ENCODE measurements around the gene ELOVL1.

ELOVL1 gene

DNA sequence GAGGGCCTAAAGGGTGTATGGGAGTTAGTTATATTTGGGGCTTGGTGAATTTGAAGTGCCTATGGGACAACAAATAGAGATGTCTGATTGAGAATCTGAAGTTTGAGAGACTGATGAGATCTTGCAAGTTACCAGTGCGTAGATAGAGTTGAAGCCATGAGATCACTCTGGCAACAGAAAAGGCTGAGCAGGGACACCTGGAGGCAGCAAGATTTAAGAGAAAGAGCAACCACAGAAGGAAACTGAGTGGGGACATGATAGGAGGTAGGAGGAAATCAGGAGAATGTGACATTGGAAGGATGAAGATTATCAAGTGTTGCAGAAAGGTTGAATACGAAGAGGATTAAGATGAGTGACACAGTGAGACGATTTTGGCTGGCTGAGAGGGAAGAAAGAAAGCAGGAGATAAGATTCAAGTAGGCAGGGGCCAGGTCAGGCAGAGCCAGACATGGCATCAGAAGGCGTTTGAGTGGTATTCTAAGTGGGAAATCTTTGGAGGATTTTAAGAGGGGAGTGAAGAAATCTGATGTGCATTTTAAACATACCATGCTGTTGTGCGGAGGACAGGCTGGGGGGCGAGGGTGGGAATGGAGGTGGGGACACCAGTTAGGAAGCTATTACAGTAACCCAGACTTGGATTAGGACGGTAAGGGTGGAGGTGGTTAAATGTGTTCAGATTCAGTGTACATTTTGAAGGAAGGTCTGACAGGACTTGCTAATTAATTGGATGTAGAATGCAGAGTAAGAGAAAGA, 33.2 kb downstream of the ELOVL1 start:
- H3K27ac ChIP-seq (ENCODE audit: low read depth, low read length): no peak overlapping the region
- no peaks in the 10 kb centered on the region for H3K27me3 ChIP-seq (ENCODE audit: control insufficient read depth in 1 of 2, insufficient read depth in 2 of 2, low read length in 2 of 2)
- no peak overlapping the region for H3K4me3 ChIP-seq (ENCODE audit: low read depth in 1 of 2, low read length in 2 of 2)
- peaks cover 7 to 9% of the 10 kb centered on the region in 2 donors for H3K4me1 ChIP-seq (ENCODE audit: control insufficient read depth in 1 of 2, insufficient read depth in 2 of 2, low read length in 2 of 2)
- H3K9ac ChIP-seq (ENCODE audit: low read depth in 1 of 2, low read length in 2 of 2): no peak overlapping the region
- H3K36me3 ChIP-seq (ENCODE audit: control insufficient read depth in 1 of 2, insufficient read depth in 2 of 2, low read length in 2 of 2): no peaks in the 10 kb centered on the region
- H3K9me3 ChIP-seq (ENCODE audit: control insufficient read depth in 1 of 2, low read length in 2 of 2): no peaks in the 10 kb centered on the region

DNA sequence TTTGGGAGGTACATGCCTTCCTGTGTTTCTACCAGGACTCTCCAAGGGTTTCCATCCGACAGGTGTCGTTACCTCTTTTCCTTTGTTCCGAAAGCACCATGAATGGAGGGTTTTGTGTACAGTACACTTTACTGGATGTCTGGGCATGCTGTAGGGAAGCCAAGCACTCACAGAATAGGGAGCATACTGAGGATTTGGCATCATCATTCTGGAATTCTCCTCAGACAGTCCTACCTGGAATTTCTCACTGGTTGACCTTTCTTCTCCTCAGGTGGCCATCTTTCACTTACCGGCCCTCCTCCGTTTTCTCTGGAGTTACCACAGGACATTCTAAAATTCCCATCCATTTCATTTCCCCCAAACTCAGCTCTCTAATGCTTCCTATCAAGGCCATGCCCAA, 36.1 kb downstream of the ELOVL1 start:
- H3K27me3 ChIP-seq (ENCODE audit: control insufficient read depth in 1 of 2, insufficient read depth in 2 of 2, low read length in 2 of 2): no peaks in the 10 kb centered on the region
- H3K36me3 ChIP-seq (ENCODE audit: control insufficient read depth in 1 of 2, insufficient read depth in 2 of 2, low read length in 2 of 2): no peaks in the 10 kb centered on the region
- peaks cover 0 to 4% of the 10 kb centered on the region in 2 donors for H3K9me3 ChIP-seq (ENCODE audit: control insufficient read depth in 1 of 2, low read length in 2 of 2)
- no peak overlapping the region for H3K4me3 ChIP-seq (ENCODE audit: low read depth in 1 of 2, low read length in 2 of 2)
- H3K4me1 ChIP-seq (ENCODE audit: control insufficient read depth in 1 of 2, insufficient read depth in 2 of 2, low read length in 2 of 2): peaks cover 7 to 9% of the 10 kb centered on the region in 2 donors
- H3K9ac ChIP-seq (ENCODE audit: low read depth in 1 of 2, low read length in 2 of 2): no peak overlapping the region
- no peak overlapping the region for H3K27ac ChIP-seq (ENCODE audit: low read depth, low read length)

DNA sequence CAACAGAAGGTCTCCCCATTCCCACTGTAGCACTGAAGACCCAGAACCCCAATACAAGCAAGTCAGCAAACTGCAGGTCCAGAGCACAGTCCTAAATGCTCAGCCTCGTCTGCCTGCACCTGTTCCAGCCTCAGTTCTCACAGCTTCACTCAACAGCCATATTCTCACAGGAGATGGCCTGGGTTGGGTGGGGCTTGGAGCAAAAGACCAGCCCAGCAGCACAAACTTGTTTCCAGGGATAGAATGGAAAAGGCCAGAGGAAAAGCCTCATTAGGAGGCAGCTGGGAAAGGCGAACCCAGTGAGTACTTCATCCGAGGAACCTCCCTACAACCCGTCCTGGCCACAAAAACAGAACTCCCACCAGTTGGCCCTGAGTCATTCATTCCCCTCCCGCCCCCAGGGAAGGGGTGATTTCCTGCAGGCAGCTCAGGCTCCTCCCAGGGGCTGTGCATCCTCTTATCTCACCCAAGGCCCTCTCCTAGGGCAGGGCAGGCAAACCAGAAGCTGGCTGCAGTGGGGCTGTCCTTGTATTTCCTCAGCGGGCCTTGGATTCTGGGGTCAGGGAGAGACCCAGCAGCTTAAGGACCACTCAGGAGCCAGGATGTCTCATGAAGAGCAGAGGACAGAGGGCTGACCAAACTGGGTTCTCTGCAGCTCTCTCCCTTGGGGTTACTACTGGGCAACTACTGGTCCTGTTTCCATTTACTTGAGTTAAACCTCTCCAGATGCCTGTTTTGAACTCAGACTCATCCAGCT, 37.6 kb downstream of the ELOVL1 start:
- no peak overlapping the region for H3K27ac ChIP-seq (ENCODE audit: low read depth, low read length)
- peaks cover 7 to 9% of the 10 kb centered on the region in 2 donors for H3K4me1 ChIP-seq (ENCODE audit: control insufficient read depth in 1 of 2, insufficient read depth in 2 of 2, low read length in 2 of 2)
- H3K4me3 ChIP-seq (ENCODE audit: low read depth in 1 of 2, low read length in 2 of 2): no peak overlapping the region
- peaks cover 0 to 4% of the 10 kb centered on the region in 2 donors for H3K9me3 ChIP-seq (ENCODE audit: control insufficient read depth in 1 of 2, low read length in 2 of 2)
- H3K27me3 ChIP-seq (ENCODE audit: control insufficient read depth in 1 of 2, insufficient read depth in 2 of 2, low read length in 2 of 2): no peaks in the 10 kb centered on the region
- H3K9ac ChIP-seq (ENCODE audit: low read depth in 1 of 2, low read length in 2 of 2): no peak overlapping the region
- H3K36me3 ChIP-seq (ENCODE audit: control insufficient read depth in 1 of 2, insufficient read depth in 2 of 2, low read length in 2 of 2): no peaks in the 10 kb centered on the region

DNA sequence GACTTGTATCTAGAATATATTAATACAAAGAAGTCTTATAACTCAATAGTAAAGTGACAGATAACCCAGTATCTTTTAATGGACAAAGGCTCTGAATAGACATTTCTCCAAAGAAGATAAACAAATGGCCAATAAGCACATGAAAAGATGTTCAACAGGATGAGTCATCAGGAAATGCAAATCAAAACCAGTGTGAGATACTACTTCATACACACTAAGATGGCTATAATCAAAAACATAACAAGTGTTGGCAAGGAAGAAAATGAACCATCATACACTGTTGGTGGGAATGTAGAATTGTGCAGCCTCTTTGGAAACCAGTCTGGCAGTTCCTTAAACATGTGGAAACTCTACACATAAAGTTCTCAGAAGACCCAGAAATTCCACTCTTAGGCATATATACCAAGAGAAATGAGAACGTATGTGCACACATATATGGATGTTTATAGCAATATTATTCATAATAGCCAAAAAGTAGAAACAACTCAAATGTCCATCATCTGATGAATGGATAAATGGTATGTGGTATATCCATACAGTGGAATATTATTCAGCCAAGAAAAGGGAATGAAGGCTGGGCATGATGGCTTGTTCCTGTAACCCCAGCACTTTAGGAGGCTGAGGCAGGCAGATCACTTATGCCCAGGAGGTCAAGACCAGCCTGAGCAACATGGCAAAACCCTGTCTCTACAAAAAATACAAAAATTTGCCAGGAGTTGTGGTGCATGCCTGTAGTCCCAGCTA, 40.1 kb downstream of the ELOVL1 start:
- Histone ChIP-seq H3K36me3 (ENCODE audit: control insufficient read depth in 1 of 2, insufficient read depth in 2 of 2, low read length in 2 of 2) (no peaks in the 10 kb centered on the region), H3K9ac (ENCODE audit: low read depth in 1 of 2, low read length in 2 of 2) (no peak overlapping the region), H3K4me1 (ENCODE audit: control insufficient read depth in 1 of 2, insufficient read depth in 2 of 2, low read length in 2 of 2) (peaks cover 7 to 9% of the 10 kb centered on the region in 2 donors), H3K4me3 (ENCODE audit: low read depth in 1 of 2, low read length in 2 of 2) (no peak overlapping the region), H3K27me3 (ENCODE audit: control insufficient read depth in 1 of 2, insufficient read depth in 2 of 2, low read length in 2 of 2) (no peaks in the 10 kb centered on the region), H3K9me3 (ENCODE audit: control insufficient read depth in 1 of 2, low read length in 2 of 2) (peaks cover 0 to 4% of the 10 kb centered on the region in 2 donors), H3K27ac (ENCODE audit: low read depth, low read length) (no peak overlapping the region)

DNA sequence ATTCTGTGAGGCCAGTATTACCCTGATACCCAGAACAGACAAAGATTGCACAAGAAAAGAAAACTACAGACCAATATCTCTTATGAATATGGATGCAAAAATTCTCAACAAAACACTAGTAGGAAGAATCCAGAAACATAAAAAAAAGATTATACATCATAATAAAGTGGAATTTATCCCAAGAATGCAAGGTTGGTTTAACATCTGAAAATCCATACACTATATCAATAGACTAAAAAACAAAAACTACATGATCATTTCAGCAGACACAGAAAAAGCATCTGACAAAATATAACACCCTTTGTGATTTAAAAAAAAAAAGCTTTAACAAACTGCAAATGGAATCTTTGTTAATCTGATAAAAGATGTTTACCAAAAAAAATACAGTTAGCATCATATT, 42.4 kb downstream of the ELOVL1 start:
- Histone ChIP-seq H3K4me3 (ENCODE audit: low read depth in 1 of 2, low read length in 2 of 2) (no peak overlapping the region), H3K27ac (ENCODE audit: low read depth, low read length) (no peak overlapping the region), H3K9me3 (ENCODE audit: control insufficient read depth in 1 of 2, low read length in 2 of 2) (peaks cover 0 to 4% of the 10 kb centered on the region in 2 donors), H3K4me1 (ENCODE audit: control insufficient read depth in 1 of 2, insufficient read depth in 2 of 2, low read length in 2 of 2) (peaks cover 5 to 7% of the 10 kb centered on the region in 2 donors), H3K9ac (ENCODE audit: low read depth in 1 of 2, low read length in 2 of 2) (no peak overlapping the region), H3K36me3 (ENCODE audit: control insufficient read depth in 1 of 2, insufficient read depth in 2 of 2, low read length in 2 of 2) (no peaks in the 10 kb centered on the region), H3K27me3 (ENCODE audit: control insufficient read depth in 1 of 2, insufficient read depth in 2 of 2, low read length in 2 of 2) (no peaks in the 10 kb centered on the region)

DNA sequence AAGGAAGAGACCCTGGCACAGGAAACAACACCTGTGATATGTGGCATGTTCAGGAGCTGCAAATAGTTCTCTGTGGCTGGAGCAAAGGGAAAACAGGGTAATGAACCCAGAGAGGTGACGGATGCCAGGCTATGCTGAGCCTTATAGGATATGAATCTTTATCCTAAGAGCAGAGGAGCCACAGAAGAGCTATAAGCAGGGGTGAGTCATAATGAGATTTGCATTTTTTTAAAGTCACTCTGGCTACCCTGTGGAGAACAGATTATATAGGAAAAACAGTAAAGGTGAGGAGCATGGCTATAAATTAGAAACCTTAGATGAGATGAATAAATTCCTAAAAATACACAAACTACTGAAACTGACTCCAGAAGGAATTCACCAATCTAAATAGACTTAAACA, 43.0 kb downstream of the ELOVL1 start:
- Histone ChIP-seq H3K9me3 (ENCODE audit: control insufficient read depth in 1 of 2, low read length in 2 of 2) (peaks cover 0 to 4% of the 10 kb centered on the region in 2 donors), H3K27me3 (ENCODE audit: control insufficient read depth in 1 of 2, insufficient read depth in 2 of 2, low read length in 2 of 2) (no peaks in the 10 kb centered on the region), H3K27ac (ENCODE audit: low read depth, low read length) (no peak overlapping the region), H3K9ac (ENCODE audit: low read depth in 1 of 2, low read length in 2 of 2) (no peak overlapping the region), H3K36me3 (ENCODE audit: control insufficient read depth in 1 of 2, insufficient read depth in 2 of 2, low read length in 2 of 2) (no peaks in the 10 kb centered on the region), H3K4me3 (ENCODE audit: low read depth in 1 of 2, low read length in 2 of 2) (no peak overlapping the region), H3K4me1 (ENCODE audit: control insufficient read depth in 1 of 2, insufficient read depth in 2 of 2, low read length in 2 of 2) (peaks cover 0 to 2% of the 10 kb centered on the region in 2 donors)

DNA sequence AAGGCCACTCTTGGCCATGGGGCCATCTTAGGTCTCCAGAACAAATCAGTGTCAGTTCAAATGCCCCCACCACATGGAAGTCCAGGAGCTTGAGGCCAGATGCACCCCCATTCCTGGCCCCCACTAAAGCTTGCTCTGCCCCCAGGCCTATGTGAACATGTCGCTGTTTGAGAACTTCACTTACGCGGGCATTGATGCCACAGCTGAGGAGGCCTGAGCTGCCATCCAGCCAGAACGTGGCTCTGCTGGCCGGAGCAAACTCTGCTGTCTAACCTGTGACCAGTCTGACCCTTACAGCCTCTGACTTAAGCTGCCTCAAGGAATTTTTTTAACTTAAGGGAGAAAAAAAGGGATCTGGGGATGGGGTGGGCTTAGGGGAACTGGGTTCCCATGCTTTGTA, 45.3 kb downstream of the ELOVL1 start:
- Histone ChIP-seq H3K27ac (ENCODE audit: low read depth, low read length) (no peak overlapping the region), H3K4me3 (ENCODE audit: low read depth in 1 of 2, low read length in 2 of 2) (no peak overlapping the region), H3K9me3 (ENCODE audit: control insufficient read depth in 1 of 2, low read length in 2 of 2) (no peaks in the 10 kb centered on the region), H3K4me1 (ENCODE audit: control insufficient read depth in 1 of 2, insufficient read depth in 2 of 2, low read length in 2 of 2) (no peaks in the 10 kb centered on the region), H3K27me3 (ENCODE audit: control insufficient read depth in 1 of 2, insufficient read depth in 2 of 2, low read length in 2 of 2) (no peaks in the 10 kb centered on the region), H3K36me3 (ENCODE audit: control insufficient read depth in 1 of 2, insufficient read depth in 2 of 2, low read length in 2 of 2) (no peaks in the 10 kb centered on the region), H3K9ac (ENCODE audit: low read depth in 1 of 2, low read length in 2 of 2) (no peak overlapping the region)

DNA sequence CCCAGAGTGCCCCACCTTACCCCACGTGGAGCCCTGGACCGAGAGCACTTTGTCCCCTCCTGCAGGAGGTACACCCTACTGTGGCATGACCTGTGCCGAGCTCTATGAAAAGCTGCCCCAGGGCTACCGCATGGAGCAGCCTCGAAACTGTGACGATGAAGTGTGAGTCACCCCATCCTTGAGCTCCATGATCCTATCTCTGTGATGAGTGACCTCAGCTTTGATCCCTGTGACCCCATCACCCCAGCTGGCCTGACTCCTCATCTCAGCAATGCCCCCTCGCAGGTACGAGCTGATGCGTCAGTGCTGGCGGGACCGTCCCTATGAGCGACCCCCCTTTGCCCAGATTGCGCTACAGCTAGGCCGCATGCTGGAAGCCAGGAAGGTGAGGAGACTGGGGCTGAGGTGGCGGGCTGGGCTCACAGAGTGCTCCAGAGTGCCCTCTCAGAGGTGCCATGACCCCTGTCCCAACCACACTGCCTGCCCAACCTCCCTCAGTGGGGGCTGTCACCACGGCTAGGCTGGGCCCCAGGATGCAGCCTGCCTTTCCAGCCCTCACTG, 46.4 kb downstream of the ELOVL1 start:
- no peaks in the 10 kb centered on the region for H3K9me3 ChIP-seq (ENCODE audit: control insufficient read depth in 1 of 2, low read length in 2 of 2)
- H3K27ac ChIP-seq (ENCODE audit: low read depth, low read length): no peak overlapping the region
- no peaks in the 10 kb centered on the region for H3K4me1 ChIP-seq (ENCODE audit: control insufficient read depth in 1 of 2, insufficient read depth in 2 of 2, low read length in 2 of 2)
- no peak overlapping the region for H3K4me3 ChIP-seq (ENCODE audit: low read depth in 1 of 2, low read length in 2 of 2)
- no peaks in the 10 kb centered on the region for H3K36me3 ChIP-seq (ENCODE audit: control insufficient read depth in 1 of 2, insufficient read depth in 2 of 2, low read length in 2 of 2)
- no peaks in the 10 kb centered on the region for H3K27me3 ChIP-seq (ENCODE audit: control insufficient read depth in 1 of 2, insufficient read depth in 2 of 2, low read length in 2 of 2)
- no peak overlapping the region for H3K9ac ChIP-seq (ENCODE audit: low read depth in 1 of 2, low read length in 2 of 2)

DNA sequence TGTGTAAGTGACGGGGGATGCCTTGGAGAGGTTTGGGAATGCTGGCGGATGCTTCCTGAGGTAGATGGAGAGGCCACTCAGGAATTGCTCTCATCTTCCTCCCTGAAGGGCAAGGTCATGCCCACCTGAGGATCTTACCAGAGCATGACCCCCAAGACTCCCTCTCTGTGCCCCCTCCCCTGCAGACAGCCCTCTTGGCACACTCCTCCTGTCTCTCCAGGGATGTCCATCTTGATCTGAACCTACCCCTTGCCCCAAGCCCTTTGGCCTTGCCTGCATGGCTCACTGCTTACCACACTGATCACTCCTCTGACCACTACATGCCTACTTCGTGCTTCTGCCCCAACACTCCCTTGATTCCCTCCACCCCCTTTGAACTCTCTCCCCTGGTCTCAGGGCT, 48.0 kb downstream of the ELOVL1 start:
- Histone ChIP-seq H3K4me1 (ENCODE audit: control insufficient read depth in 1 of 2, insufficient read depth in 2 of 2, low read length in 2 of 2) (no peaks in the 10 kb centered on the region), H3K4me3 (ENCODE audit: low read depth in 1 of 2, low read length in 2 of 2) (no peak overlapping the region), H3K9me3 (ENCODE audit: control insufficient read depth in 1 of 2, low read length in 2 of 2) (no peaks in the 10 kb centered on the region), H3K9ac (ENCODE audit: low read depth in 1 of 2, low read length in 2 of 2) (no peak overlapping the region), H3K36me3 (ENCODE audit: control insufficient read depth in 1 of 2, insufficient read depth in 2 of 2, low read length in 2 of 2) (no peaks in the 10 kb centered on the region), H3K27ac (ENCODE audit: low read depth, low read length) (no peak overlapping the region), H3K27me3 (ENCODE audit: control insufficient read depth in 1 of 2, insufficient read depth in 2 of 2, low read length in 2 of 2) (no peaks in the 10 kb centered on the region)

DNA sequence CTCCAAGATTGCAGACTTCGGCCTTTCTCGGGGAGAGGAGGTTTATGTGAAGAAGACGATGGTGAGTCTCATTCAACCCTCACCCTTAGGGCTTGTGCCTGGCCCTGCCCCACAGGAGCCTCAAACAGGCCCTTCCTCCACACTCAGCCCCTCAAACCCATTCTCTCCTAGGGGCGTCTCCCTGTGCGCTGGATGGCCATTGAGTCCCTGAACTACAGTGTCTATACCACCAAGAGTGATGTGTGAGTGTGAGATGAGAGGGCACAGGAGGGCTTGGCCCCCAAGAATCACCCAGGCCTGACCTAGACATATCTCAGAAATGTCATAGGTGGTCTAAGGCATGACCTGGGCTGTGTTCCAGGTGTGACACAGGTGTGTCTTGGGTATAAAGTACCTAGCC, 48.5 kb downstream of the ELOVL1 start:
- no peaks in the 10 kb centered on the region for H3K4me1 ChIP-seq (ENCODE audit: control insufficient read depth in 1 of 2, insufficient read depth in 2 of 2, low read length in 2 of 2)
- H3K27ac ChIP-seq (ENCODE audit: low read depth, low read length): no peak overlapping the region
- H3K27me3 ChIP-seq (ENCODE audit: control insufficient read depth in 1 of 2, insufficient read depth in 2 of 2, low read length in 2 of 2): no peaks in the 10 kb centered on the region
- H3K9me3 ChIP-seq (ENCODE audit: control insufficient read depth in 1 of 2, low read length in 2 of 2): no peaks in the 10 kb centered on the region
- H3K36me3 ChIP-seq (ENCODE audit: control insufficient read depth in 1 of 2, insufficient read depth in 2 of 2, low read length in 2 of 2): no peaks in the 10 kb centered on the region
- H3K9ac ChIP-seq (ENCODE audit: low read depth in 1 of 2, low read length in 2 of 2): no peak overlapping the region
- no peak overlapping the region for H3K4me3 ChIP-seq (ENCODE audit: low read depth in 1 of 2, low read length in 2 of 2)

Data from duodenal mucosa (tissue), 2 donors.